Stimulated activated CD4-positive, alpha-beta T cell treated with anti-CD3 and anti-CD28 coated beads, Interleukin-2, amount 100 ng/mL, for 24 hours (primary cell): ENCODE results near the gene XRCC6.
"Not testable (repeated sequence)": the region's sequence is repeated elsewhere in the genome, so short reads cannot be mapped to it uniquely, and the experiment has no call there.

Experiments used
- DNase-seq, 2 donors: peaks; one replicate each; pipeline ENCODE4 v3.0.0-alpha.2; 2020

Gene XRCC6

GRCh38 chr22:41621099-41621910 is at the start of gene XRCC6:
XRCC6 (plus strand) TSS chr22:41621295; CDS start chr22:41622005, 710 bp downstream.
- DNase-seq: peak; percentile 100

DNA sequence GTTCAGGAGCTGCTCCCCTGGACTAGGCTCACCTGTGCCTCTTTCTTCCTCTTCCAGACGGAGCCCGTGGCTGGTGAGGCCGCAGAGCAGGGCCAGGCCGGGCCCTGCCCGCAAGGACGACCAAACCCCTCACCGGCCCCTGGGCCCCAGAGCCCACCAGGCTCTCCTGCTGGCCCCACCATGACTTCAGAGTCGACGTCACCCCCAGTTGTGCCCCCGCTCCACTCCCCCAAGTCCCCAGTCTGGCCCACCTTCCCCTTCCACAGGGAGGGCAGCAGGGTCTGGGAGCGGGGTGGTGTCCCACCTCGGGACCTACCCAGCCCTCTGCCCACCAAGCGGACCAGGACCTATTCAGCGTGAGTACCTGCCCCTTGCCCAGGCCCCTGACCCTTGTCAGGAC is 49.3 kb upstream of the XRCC6 start:
- DNase-seq: no peak

- not testable (repeated sequence) for DNase-seq
Measured at GRCh38 chr22:41572305-41572704, 48.8 kb upstream of the XRCC6 start.

- no peak for DNase-seq
Measured at GRCh38 chr22:41573677-41574076, 47.4 kb upstream of the XRCC6 start.

GRCh38 chr22:41574847-41575381 is 46.2 kb upstream of the XRCC6 start:
- DNase-seq: no peak

- DNase-seq: no peak
Measured at GRCh38 chr22:41575533-41575932, 45.6 kb upstream of the XRCC6 start.

DNA sequence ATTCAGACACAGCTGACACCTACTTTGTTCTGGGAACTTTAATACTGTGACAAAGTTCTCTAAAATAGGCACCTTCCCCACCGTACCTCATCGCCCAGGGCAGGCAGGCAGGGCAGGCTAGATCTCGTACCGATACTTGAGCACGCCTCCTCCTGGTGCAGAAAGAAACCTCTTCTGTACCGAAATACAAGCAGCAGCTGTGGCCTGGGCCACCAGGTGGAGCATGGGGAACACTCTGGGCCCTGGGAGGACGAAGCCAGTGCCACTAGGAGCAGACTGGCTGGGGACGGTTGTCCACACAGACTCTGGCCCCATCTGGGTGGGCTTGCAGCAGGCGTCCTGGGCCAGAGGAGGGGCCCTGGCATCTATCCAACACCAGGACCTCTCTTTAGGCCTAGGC is 44.2 kb upstream of the XRCC6 start:
- DNase-seq: peak in 1 of 2 donors; percentile 40

DNA sequence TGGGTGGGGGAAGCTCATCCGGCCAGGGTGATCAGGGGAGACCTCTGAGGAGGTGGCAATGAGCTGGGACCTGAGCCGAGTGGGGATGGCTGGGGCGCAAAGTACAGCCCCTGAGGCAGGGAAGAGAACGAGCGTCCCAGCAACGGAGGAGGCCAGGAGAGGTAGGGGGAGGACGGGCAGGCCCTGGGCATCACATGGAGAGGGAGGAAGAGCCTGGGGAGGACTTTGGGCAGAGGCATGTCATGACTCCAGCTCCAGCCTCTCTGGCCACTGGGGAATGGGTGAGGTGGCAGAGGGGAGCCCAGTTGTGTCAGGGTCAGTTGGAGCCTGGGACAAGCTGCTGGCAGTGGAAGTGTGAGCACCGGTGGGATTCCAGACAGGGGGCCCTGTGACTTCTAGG is 43.0 kb upstream of the XRCC6 start:
- no peak for DNase-seq

- DNase-seq: no peak
Measured at GRCh38 chr22:41578818-41579217, 42.3 kb upstream of the XRCC6 start.

GRCh38 chr22:41579297-41579996 is 41.6 kb upstream of the XRCC6 start:
- no peak for DNase-seq

DNA sequence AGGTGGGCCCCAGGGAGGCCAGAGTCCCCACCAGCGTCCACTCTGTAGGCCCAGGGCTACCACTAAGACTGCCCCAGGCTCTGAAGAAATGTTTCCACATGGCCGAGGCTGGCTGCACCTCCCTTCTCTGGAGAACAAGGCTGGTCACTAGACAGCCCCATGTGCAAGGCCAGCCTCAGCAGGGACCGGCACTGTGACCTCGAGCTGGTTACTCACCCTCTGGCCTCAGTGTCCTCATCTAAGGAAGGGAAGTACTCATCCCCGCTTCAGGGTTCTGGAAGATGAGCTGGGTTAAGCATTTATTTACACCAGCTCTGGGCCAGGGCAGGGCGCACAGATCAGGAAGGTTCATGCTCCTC is 41.1 kb upstream of the XRCC6 start:
- DNase-seq: no peak

DNA sequence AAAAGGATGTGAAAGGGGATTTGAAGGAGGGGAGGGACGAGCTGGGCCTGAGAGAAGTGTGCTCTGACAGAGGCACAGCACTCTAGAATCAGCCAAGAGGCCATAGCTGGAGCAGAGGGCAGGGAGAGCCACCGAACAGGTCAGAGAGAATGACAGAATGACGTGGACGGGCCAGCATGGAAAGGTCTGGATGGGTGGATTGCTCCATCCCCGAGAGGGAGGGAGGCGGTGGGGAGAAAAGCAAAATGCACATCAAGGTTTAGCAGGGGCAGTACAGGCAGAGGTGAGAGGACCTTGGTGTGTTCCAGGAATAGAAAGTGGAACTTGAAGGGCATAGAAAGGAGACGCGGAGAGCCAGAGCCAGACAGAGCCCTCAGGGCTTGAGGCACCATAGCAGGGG is 38.4 kb upstream of the XRCC6 start:
- DNase-seq: no peak

DNA sequence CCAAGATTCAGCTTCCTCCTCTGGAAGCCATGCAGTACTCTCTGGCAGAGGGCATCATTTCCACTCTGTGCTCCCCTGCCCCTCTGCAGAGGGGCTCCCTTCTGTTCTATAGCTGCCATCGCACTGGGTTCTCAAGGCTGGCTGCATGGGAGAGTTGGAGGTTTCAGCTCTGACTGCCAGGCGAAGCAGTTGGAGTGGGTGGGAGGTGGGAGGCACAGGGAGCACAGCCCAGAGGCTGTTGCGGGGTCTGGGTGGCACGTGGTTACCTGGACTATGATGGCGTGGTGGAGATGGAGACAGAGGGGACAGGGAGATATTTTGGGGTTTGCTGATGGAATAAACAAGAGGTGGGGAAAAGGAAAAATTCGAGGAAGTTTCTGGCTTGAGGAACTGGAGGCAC is 36.2 kb upstream of the XRCC6 start:
- DNase-seq: no peak

- no peak for DNase-seq
Measured at GRCh38 chr22:41585898-41586297, 35.2 kb upstream of the XRCC6 start.

DNA sequence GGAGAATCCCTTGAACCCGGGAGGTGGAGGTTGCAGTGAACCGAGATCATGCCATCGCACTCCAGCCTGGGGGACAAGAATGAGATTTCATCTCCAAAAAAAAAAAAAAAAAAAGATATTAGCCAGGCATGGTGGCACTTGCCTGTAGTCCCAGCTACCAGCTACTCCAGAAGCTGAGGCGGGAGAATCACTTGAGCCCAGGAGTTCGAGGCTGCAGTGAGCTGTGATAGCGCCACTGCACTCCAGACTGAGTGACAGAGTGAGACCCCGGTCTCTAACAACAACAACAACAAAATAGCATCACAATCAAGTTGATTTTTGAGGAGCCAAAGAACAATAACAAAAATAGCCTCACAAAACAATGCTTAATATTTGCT is 33.8 kb upstream of the XRCC6 start:
- no peak for DNase-seq

- peak; percentile 100 for DNase-seq
Measured at GRCh38 chr22:41589391-41590241, 31.5 kb upstream of the XRCC6 start, which contains the start of gene PMM1. PMM1 (minus strand) TSS chr22:41589840; CDS start chr22:41589805, 35 bp downstream.

GRCh38 chr22:41593336-41593960 is 27.6 kb upstream of the XRCC6 start:
- not testable (repeated sequence) for DNase-seq

GRCh38 chr22:41595703-41596102 is 25.4 kb upstream of the XRCC6 start:
- DNase-seq: no peak

DNA sequence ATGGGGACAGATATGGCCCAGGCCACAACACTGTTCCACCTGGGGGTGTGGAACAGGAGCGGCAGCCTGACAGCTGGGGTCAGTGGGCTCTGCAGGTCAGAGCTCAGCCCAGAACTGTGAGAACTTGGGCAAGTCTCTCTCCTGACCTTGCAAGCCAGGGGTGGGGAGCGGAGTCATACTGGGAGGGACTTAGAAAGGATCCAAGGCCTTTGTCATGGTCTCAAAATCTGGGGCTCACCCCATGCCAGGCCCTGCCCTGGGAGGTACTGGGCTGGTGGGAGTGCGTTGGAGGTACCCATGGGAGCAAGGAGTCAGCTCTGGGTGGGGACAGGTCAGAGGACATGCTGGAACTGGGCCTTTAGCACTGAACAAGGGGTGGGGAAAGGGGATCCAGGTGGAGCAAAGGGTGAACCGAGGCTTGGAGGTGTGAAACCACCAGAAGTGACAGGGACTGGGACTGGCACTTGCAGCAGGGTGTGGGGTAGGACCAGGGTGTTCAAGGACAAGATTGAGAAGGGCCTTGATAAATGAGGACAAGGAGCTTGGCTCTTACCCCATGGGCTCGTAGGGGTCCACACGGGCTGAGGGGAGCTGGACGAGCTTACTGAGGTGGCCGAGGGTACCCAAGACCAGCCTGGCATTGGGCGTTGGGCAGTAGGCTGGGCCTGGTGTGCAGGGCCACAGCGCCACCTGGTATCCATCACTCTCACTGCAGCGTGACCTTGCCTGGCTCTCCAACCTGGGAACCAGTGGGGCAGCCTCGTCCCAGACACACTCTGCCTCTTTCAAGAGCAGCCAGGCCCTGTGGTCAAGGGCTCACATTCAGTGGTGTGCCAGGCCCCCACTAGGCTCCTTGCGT is 24.1 kb upstream of the XRCC6 start:
- DNase-seq: peak; percentile 39 to 49

DNA sequence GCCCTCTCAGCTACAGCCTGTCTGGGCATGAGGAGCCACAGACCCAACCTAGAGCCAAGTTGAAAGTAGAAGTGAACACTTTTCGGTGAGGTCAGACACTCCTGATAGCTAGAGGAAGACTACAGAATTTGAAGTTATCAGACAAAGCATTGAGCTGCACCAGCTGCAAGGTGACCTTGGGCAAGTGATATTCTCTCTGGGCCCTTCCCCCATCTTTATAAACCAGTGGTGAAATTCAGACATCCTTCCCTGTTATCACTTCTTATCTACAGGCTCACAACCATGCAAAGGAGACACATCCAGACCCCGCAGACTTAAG is 23.5 kb upstream of the XRCC6 start:
- no peak for DNase-seq

DNA sequence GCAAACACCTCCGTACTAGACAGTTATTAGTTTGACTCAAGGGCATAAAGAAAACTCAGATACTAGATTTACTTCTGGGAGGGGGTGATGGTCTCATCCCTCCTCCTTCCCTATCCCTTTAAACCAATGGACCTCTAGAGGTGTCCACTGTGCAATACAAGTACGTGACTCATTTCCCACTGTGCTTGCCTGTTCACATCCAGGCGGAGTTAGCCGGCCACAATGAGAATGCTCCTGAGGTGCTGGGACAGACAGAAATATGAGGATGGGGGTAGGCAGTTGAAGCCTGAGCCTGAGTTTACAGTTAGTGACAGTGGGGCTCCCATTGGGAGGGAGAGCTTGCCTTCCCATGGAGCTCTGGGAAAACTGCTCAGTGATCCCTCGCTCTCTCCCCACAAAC is 23.0 kb upstream of the XRCC6 start:
- DNase-seq: no peak
